Chondrocyte (in vitro differentiated cells): ENCODE measurements around the gene EPS8L3. TPM values are rescaled to one million over a fixed set of nuclear protein-coding genes. Genes with fewer than 3 reads are reported as not detected.

Experiments used
- DNase-seq: peaks from one replicate; pipeline ENCODE4 v3.0.0; 2021; ENCODE audit warnings: mixed read lengths, low spot score
- H3K27ac Mint-ChIP-seq: one replicate; pipeline ENCODE4 v1.8.0; 2021; ENCODE audit warnings: mild to moderate bottlenecking, moderate library complexity, mixed read lengths; ENCODE audit not compliant: unreplicated experiment
- H3K27me3 Mint-ChIP-seq: 2 replicates; pipeline ENCODE4 v1.8.0; 2021; ENCODE audit warnings: low read depth, mixed read lengths
- H3K36me3 Mint-ChIP-seq: 2 replicates; pipeline ENCODE4 v1.8.0; 2021; ENCODE audit warnings: low read depth, mixed read lengths
- H3K4me1 Mint-ChIP-seq: 2 replicates; pipeline ENCODE4 v1.8.0; 2021; ENCODE audit warnings: low read depth, mild to moderate bottlenecking, mixed read lengths
- H3K4me3 Mint-ChIP-seq: one replicate; pipeline ENCODE4 v1.8.0; 2021; ENCODE audit warnings: mild to moderate bottlenecking, moderate library complexity, mixed read lengths; ENCODE audit not compliant: unreplicated experiment
- H3K9me3 Mint-ChIP-seq: 2 replicates; pipeline ENCODE4 v1.8.0; 2021; ENCODE audit warnings: low read depth, mixed read lengths
- total RNA-seq: library from RNA; stranded (reverse); gene quantifications from 3 replicates; pipeline ENCODE4 v1.2.1, GENCODE V29; 2021
- TF ChIP-seq, protein P1 (sequence below): fragments of 200-600 bp; sonication (generic); IDR thresholded peaks from 2 replicates; pipeline ENCODE4 v1.5.0; 2021; ENCODE audit warnings: antibody characterized with exemption, mild to moderate bottlenecking, moderate library complexity

The EPS8L3 gene
- total RNA-seq, 1 donor from 2014 or later, result not detected

DNA sequence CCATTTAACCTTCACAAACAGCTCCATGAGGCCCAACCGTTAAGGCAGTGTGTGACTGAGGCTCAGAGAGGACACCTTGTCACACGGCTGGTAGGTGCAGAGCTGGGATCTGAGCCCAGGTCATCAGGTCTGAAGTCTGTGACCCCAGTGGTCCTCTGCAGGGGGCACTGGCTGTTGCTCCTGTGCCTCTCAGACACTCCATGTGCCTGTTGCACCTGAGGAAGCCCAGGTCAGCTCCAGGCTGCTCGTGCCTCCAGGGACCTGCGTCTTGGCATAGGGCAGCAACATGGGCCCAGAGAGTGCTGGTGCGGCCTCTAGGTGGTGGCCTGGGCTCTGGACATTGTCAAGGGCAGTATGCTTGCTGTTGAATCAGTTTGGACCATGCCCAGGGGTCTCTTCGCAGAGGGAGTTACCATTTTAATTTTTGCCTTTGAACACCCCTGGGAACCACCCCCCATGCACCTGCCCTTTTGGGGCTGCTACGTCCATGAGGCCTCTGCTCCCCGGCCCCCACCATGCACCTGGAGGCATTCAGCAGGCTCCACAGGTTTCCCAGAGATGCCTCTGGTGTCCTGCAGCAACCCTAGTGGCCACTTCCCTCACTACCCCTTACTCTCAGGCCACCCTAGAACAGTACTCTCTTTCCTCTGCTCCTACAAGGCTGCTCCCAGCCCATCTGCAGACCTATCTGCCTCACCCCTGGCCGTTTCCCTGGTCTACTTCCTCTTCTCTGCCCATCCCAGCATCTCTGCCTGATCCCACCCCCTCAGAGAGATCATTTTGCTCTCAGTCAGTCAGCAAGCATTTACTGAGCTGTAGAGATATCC, 25.2 kb upstream of the EPS8L3 start:
- TF ChIP-seq, protein P1, sequence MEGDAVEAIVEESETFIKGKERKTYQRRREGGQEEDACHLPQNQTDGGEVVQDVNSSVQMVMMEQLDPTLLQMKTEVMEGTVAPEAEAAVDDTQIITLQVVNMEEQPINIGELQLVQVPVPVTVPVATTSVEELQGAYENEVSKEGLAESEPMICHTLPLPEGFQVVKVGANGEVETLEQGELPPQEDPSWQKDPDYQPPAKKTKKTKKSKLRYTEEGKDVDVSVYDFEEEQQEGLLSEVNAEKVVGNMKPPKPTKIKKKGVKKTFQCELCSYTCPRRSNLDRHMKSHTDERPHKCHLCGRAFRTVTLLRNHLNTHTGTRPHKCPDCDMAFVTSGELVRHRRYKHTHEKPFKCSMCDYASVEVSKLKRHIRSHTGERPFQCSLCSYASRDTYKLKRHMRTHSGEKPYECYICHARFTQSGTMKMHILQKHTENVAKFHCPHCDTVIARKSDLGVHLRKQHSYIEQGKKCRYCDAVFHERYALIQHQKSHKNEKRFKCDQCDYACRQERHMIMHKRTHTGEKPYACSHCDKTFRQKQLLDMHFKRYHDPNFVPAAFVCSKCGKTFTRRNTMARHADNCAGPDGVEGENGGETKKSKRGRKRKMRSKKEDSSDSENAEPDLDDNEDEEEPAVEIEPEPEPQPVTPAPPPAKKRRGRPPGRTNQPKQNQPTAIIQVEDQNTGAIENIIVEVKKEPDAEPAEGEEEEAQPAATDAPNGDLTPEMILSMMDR, result peak; percentile 66
- Mint-ChIP-seq H3K36me3 (no peaks in the 10 kb centered on the region), H3K27ac (no peak overlapping the region), H3K27me3 (no peaks in the 10 kb centered on the region), H3K9me3 (no peaks in the 10 kb centered on the region), H3K4me1 (peaks cover 74% of the 10 kb centered on the region), H3K4me3 (no peak overlapping the region)
- peak; percentile 67 for DNase-seq

DNA sequence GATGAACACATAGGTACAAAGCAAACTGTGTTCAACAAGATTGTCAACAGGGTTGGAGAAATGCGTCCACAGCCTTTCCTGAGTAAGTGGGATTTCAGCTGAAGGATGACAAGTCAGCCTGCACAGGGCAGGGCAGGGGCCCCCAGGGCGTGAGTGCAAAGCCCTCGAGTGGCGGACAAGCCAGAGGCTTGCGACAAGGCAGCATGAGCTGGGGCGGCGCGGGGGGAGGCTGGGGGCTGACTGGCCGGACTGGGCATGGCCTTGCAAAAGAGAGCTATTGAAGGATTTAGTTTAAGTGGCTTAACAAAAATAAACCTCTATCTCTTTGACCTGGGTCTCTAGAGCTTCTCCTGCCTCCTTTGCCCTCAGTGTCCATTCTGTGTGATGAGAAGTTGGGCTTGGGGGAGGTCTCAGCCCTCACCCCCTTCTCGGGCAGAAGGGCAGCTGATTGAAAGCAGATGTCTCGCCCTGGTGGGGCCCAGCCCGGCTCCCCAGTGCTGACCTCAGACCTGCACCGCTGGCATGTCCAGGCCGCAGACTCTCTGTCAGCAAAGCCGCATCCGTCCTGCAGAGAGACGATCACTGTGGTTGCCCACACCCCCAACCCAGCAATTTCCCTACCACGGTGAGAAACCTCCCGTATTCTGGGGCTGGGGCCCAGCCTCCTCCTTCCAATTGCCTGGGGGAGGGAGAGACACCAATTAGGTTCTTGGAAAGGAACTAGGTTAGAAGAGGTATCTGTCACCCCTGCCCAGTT, 24.3 kb upstream of the EPS8L3 start:
- Mint-ChIP-seq H3K4me3 (no peak overlapping the region), H3K27ac (no peak overlapping the region), H3K27me3 (no peaks in the 10 kb centered on the region), H3K9me3 (no peaks in the 10 kb centered on the region), H3K36me3 (no peaks in the 10 kb centered on the region), H3K4me1 (peaks cover 74% of the 10 kb centered on the region)
- DNase-seq, result peak; percentile 77
- TF ChIP-seq, protein P1, result no peak

DNA sequence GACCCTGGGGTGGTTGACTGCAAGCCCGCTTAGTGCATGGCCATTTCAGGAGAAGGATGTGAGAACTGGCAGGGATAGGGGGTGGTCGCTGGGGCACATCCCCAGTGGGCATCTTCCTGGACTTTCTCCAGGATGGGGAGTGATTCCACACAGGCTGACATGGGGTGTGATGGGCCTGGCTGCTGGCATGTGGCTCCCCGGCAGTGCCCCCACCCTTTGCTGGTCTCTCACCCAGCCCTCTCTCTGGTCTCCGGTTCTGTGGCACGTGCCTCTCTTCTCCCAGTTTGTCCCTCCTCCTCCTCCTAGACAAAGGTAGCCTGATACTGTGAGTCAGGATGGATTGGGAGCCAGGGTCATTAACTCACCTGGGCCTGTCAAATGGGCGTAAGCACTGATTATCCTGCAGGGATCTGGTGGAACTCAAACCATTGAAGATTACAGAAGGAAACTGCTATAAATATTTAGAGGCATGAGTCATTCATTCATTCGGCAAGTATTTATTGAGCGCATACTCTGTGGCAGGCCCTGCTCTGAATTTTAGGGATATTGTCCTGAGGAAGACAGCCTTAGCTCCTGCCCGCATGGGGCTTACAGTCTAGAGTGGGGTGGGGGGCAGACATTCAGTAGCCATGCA, 23.6 kb upstream of the EPS8L3 start:
- no peaks in the 10 kb centered on the region for H3K9me3 Mint-ChIP-seq
- no peaks in the 10 kb centered on the region for H3K36me3 Mint-ChIP-seq
- no peaks in the 10 kb centered on the region for H3K27me3 Mint-ChIP-seq
- no peak overlapping the region for H3K27ac Mint-ChIP-seq
- TF ChIP-seq, protein P1, result no peak
- H3K4me1 Mint-ChIP-seq, result peaks cover 74% of the 10 kb centered on the region
- no peak overlapping the region for H3K4me3 Mint-ChIP-seq
- DNase-seq, result peak; percentile 47

DNA sequence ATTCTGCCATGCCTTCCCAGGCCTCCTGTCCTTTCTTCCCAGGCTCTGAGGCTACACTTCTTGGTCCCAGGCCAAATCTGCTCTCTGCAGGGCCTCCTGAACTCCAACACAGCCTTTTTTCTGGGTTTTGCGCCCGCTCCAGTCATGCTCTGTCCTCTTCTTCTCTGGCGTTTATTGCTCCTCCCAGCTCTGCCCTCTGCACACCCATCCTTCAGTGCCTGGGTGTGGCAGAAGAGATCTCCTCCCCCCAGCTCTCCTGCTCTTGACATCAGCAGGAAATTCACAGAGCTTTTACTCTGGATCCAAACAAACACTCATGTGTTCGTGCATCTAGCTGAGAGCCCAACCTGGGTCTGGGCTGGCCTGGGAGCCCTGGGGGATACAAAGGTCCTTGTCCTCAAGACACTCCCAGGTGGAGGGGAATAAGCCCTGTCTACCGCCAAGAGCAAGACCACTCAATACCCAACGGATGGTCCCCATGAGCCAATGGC, 22.9 kb upstream of the EPS8L3 start:
- Mint-ChIP-seq H3K36me3 (no peaks in the 10 kb centered on the region), H3K9me3 (no peaks in the 10 kb centered on the region), H3K27ac (no peak overlapping the region), H3K4me1 (peaks cover 69% of the 10 kb centered on the region), H3K27me3 (no peaks in the 10 kb centered on the region), H3K4me3 (no peak overlapping the region)
- DNase-seq, result peak; percentile 51
- TF ChIP-seq, protein P1, result no peak

DNA sequence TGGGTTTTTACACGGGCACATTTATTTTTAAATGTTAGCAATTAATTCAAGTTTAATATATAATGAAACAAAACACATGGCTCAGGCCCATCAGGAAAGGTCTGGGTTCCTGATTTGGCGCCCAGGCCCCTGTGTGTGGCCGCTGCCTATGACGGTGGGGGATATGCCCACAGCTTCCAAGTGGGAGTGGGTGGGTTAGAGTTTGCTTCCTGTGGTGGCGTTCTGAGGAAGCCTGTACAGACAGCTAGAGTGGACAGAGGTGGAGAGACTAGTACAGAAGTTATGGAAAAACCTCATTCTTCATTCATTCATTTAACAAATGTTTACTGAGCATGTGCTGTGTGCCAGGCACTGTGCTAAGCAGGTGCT, 22.4 kb upstream of the EPS8L3 start:
- Mint-ChIP-seq H3K4me1 (peaks cover 64% of the 10 kb centered on the region), H3K4me3 (no peak overlapping the region), H3K9me3 (no peaks in the 10 kb centered on the region), H3K27me3 (no peaks in the 10 kb centered on the region), H3K36me3 (no peaks in the 10 kb centered on the region), H3K27ac (no peak overlapping the region)
- peak; percentile 14 for DNase-seq
- TF ChIP-seq, protein P1, result no peak
